HG03565 (cell line): ENCODE data around the gene ECT2L.

Experiments
- ATAC-seq: cut with Tn5 transposase; IDR thresholded peaks from one replicate; pipeline ENCODE4 v1.9.1; 2021; ENCODE audit warnings: mild to moderate bottlenecking, moderate library complexity; ENCODE audit not compliant: unreplicated experiment

Gene ECT2L

DNA sequence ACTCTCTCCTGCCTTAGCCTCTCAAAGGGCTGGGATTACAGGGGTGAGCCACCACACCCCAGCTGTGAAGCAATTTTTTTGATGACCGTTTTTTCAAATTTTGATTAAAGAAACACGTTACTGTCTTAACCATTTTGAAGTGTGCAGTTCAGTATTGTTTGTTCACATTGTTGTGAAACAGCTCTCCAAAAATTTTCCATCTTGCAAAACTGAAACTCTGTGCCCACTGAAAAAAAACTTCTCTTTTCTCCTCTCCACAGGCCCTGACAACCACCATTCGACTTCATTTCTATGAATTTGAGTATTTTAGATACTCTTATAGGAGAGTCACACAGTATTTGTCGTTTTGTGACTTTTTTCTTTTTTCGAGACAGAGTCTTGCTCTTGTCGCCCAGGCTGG lies 53.9 kb downstream of the ECT2L start:
- no peak for ATAC-seq

DNA sequence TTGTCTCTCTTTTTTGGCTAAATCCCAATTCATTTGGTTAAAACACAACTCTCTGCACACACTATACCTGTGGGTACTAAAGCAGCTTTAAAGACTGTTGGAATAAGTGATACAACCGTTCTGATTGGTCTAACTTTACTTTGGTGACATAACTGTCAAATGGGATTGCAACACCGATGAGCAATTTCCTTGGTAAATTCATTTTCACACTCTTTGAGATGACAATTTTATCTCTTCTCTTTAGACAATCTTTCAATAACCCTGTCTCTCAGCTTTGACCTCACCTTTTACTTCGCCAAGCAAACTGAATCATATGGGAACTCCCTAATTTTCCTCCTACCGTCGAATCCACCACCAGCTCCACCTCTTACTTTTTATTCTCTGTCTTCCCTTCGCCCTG lies 60.8 kb downstream of the ECT2L start:
- no peak for ATAC-seq

DNA sequence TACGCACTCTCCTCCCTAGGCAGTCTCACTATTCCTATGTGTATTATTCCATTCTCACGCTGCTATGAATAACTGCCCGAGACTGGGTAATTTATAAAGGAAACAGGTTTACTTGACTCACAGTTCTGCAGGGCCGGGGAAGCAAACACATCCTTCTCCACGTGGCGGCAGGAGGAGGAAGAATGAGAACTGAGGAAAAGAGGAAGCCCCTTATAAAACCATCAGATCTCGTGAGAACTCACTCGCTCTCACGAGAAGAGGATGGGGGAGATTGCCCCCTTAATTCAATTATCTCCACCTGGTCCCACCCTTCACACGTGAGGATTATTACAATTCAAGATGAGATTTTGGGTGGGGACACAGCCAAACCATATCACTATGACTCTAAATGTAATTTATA lies 61.9 kb downstream of the ECT2L start:
- no peak for ATAC-seq

DNA sequence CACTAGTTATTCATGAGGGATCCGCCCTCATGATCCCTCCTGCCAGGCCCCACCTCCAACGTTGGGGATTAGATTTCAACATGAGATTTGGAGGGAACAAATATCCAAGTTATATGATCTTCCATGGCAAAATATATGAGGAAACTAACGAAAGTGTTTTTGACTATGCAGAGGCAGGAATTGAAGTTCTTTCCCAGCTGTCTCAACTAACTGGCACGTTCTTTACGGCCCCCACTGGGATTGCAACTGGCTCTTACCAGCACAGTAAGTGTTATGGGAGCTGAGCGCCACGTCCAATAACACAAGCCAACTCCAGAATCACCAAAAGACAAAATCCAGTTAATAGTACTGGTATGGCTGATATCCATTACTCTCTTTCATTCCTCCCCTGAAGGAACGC lies 66.6 kb downstream of the ECT2L start:
- ATAC-seq = no peak

DNA sequence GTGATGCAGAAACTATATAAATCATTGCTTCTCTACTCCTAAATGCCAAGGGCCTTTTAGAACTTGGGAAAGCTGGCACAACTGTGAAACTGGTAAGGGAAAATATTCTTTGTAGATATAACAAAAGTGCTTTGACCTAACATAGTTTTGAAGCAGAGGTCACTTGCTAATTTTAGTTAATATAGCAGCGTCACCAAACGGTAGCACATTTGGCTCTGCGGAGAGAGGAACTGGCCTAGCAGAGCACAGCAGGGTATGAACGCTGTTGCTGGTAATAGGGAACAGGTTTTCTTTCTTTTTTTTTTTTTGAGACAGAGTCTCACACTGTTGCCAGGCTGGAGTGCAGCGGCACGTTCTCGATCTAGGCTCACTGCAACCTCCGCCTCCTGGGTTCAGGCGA lies 67.4 kb downstream of the ECT2L start:
- ATAC-seq = no peak

DNA sequence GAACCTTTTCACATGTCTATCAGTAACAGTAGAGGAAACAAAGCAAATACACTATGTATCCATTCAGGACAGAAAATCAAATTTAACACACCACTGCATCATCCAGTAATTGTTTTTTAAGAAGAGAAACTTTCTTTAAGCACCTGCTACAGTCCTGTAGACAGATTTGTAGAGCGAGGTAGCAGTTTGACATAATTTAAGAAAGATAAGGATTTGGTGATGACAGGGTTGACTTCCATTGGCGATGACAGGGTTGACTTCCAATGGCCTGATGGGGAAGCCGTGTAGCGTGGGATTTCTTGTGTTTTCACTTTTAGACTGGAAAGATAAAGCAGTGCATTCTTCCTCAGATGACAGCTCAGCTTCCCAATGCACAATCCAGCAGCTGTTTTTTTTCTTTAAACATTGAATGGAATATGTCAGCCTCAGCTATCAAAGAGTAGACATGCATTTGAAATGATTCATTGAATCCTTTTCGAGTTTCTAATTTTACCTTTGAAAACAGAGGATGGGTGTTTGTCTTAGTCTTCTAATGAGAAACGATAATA lies 68.5 kb downstream of the ECT2L start:
- ATAC-seq = no peak

DNA sequence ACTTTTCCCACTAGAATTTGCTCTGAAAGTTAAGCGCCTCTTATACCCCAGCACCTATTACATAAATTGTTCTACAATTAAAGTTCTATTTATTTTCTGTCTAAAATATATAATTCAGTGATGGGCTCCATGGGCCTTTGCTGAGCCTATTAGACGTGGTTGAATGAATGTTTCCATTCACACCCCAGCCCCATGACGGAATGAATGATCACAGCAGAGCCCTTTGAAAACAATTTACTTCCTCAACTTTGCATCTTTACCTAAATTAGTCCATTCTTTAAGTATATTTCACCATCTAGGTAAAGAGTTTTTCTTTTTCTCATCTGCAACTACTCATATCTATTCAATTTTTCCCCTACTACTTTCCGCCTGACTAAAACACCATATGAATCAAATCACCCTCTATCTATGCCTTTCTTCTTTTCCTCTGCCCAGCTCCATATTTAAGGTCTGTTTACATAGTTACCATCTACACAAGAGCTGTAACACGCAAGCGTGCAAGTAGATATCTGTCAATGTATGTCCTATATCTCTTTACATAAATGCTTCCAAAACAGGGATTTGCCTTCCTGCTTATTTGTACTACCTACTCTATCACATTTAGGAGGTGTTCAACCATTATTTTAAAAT lies 69.7 kb downstream of the ECT2L start:
- no peak for ATAC-seq

DNA sequence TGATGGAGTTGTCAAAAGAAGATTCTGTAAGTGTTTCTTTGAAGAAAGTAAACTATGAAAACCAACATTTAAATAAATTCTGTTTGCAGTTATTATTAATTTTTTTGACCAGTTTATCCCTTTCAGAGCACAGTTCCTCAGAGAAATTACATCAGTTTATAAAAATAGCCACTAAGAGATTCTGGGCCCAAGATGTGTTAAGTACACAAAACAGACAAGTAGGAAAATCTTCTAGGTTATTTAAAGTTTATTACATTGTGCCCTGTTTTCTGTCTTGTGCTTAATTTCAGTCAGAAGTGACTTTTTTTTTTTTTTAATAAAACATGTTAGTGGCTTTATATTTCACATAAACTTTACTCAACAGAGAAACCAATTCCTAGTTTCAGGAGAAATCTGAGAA lies 72.3 kb downstream of the ECT2L start:
- ATAC-seq = no peak

DNA sequence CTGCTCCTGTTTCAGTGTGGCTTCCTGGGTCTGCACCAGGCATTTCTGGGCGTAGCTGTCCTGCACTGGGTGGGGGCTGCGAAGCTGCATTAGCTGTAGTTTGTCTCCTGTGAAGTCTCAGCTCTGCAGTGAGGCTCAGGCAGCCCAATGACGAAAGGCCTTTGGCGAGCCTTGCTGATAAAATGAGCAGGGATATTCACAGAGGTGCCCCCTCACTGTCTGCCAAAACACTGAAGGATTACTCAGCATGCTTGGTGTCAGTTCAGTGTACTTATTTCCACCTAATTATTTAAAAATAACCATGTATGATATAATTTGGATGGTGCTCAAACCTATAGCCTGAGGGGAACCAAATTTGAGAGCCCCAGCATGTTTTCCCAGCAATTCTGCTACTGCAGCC lies 73.5 kb downstream of the ECT2L start:
- ATAC-seq = no peak

DNA sequence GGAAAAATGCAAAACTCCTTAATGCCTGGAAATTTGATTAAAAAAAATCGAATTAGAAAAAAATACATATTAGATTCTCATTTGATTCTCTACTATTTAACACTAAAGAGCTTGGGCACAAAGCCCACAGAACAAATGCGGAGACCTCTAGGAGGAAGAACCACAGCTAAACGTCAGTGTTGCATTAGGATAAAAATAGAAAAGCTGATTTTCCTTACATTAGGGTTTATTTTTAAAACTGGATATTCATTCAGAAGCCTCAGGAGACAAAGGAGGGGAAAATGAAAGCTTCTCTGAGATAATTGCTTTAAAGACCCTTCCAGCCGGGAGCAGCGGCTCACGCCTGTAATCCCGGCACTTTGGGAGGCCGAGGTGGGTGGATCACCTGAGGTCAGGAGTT lies 77.3 kb downstream of the ECT2L start:
- ATAC-seq = no peak

DNA sequence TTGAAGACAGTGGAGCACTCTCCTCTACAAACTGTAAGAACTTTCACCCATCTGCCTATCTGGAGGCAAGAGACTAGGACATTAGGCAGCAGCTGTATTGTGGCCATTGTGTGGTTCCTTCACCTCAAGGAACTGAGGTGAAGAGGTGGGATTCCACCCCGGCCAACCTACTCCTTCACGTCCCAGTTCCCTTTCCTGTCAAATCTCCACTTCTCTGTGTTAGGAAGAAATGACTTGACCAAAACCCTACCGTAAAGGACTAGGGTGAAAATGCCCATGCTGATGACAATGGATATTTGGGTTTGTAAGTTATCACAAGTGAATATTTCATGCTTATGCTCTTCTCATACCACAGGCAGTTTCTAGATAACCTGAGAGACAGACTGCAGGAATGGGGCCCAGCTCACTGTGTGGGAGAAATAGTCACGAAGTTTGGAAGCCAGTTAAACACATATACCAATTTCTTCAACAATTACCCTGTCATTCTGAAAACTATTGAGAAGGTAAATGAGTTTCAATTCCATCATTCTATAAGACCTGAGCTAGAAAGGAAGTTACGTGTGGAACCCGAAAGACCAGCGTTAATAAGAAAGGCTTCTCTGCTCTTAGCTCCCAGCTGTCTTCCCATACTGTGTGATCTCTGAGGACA lies 86.6 kb downstream of the ECT2L start:
- peak; percentile 60 for ATAC-seq

DNA sequence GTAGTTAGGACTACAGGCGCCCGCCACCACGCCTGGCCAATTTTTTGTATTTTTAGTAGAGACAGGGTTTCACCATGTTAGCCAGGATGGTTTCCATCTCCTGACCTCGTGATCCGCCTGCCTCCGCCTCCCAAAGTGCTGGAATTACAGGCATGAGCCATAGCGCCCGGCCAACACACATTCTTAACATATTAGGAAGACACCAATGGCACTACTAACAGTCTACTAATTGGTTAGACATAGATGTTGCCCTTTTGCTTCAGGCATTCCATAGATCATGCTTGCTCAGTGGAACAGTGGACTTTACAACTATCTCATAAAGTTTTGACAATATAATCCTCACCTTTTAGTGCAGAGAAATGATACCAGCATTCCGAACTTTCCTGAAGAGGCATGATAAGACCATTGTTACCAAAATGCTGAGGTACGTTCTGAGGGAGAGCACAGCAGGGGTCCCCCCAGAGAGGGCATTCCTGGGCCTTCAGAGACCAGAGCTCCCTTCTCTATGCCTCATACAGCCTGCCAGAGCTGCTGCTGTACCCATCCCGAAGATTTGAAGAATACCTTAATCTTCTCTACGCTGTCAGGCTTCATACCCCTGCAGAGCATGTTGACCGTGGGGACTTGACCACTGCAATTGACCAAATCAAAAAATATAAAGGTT lies 89.4 kb downstream of the ECT2L start:
- no peak for ATAC-seq

DNA sequence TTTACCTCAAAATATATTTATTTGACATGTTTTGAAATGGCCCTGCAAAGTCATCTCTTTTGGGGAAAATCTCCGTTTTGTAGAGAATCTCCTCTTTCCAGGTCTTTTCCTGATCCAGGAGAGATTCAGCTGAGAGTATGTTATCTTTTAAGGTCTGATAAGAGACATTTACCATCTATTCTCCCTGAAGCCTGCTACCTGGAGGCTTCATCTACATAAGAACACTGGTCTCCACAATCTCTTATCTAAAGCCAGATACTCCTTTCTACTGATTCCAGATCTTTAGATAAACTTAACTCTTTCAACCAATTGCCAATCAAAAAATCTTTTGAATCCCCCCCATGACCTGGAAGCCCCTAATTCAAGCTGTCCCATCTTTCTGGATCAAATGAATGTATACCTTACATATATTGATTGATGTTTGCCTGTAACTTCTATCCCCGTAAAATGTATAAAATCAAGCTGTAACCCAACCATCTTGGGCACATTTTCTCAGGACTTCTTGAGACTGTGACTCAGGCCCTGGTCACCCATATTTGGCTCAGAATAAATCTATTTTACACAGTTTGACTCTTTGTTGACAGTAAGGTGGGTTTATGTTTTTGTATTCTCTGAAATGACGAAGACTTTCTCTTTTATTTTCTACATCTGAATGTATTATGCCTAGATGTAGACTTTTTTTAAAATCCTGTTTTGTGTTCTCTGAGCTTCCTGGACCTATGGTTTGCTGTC lies 95.5 kb downstream of the ECT2L start:
- ATAC-seq = no peak

DNA sequence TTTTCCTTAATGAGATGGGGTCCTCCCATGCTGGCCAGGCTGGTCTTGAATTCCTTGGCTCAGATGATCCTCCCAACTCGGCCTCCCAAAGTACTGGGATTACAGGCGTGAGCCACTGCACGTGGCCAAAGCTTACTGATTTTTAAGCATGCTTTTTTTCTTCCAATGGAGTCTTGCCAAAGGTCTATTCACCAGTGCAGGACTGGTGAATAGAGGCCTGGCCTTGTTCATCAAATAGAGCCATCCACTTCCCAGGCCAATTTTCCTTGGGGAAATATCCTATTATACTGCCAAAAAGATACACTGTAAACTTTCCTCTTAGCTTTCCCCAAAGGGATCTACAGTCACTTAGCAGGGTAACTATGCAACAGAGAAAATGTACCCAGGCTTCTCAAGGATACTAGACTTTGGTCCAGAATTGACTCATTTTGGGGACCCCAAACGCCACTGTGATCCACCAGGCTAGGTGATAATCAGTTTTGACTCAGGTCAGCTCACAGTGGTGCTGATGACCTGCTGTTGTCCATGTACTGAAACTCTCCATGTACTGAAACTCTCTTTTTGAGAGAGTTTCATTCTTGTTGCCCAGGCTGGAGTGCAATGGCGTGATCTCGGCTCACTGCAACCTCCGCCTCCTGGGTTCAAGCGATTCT lies 100.3 kb downstream of the ECT2L start:
- no peak for ATAC-seq

DNA sequence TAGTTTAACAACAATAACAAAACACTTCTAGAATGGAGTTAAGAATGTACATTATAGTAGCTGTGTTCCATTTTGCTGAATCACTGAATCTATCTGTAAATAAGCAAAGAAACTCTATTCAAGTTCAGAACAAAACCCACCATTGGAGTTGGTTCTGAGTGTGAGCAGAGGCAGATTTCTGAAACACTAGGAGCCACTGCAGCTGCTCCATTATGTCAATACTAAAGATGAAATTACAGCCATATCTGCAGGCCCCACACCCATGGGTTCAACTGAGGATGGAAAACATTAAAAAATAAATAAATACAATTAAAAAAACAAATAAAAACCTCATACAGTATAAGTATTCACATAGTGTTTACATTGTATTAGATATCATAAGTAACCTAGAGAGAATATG lies 101.1 kb downstream of the ECT2L start:
- no peak for ATAC-seq

DNA sequence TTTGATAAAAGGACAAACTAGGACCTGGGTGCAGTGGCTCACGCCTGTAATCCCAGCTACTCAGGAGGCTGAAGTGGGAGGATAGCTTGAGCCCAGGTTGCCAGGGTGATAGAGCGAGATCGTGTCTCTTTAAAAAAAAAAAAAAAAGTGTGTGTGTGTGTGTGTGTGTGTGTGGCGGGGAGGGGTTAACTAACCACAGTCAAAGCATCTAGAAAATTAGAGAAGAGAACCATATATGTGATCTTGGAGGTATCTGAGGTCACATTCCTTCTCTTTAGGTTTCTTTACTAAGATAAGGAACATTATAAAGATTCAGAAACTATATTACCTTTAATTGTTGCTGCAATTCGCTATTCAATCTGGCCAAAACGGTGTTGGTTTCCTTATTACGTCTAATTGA lies 111.3 kb downstream of the ECT2L start:
- ATAC-seq = no peak

DNA sequence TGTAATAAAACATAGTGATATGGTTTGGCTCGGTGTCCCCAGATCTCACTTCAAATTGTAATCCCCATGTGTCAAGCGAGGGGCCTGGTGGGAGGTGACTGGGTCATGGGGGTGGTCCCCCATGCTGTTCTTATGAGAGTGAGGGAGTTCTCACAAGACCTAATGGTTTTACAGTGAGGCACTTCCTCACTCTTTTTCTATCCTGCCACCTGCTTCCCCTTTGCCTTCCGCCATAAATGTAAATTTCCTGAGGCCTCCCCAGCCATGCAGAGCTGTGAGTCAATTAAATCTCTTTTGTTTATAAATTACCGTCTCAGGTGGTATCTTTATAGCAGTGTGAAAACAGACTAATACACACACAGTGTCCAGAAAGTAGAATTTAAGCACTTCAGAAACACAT lies 113.6 kb downstream of the ECT2L start:
- ATAC-seq = no peak

DNA sequence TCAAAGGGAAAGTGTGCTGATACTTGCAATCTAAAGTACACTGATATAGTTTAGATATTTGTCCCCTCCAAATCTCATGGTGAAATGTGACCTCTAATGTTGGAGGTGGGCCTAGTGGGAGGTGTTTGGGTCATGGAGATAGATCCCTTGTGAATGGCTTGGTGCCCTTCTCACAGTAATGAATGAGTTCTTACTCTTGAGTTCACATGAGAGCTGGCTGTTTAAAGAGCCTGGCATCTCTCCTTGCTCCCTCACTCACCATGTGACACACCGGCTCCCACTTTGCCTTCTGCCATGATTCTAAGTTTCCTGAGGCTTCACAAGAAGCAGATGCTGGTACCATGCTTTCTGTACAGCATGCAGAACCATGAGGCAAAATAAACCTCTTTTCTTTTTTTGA lies 114.1 kb downstream of the ECT2L start:
- no peak for ATAC-seq

DNA sequence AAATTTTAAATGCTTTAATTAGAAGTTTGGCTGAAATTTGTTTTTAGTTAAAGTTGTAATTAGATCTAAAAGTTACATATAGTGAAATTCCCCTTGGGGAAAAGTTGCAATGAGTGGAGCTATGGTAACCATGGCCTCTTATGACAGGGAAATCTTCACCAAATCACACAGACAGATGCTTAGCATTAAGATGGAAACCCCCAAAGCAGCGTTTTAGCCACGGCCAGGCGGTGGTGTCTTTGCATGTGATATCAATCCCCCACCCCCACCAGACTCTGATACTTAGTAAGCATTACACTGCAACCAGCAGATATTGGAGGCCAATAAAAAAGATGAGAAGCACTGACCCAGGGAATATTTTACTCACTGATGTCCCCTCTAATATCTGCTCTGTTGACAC lies 116.4 kb downstream of the ECT2L start:
- ATAC-seq = no peak

DNA sequence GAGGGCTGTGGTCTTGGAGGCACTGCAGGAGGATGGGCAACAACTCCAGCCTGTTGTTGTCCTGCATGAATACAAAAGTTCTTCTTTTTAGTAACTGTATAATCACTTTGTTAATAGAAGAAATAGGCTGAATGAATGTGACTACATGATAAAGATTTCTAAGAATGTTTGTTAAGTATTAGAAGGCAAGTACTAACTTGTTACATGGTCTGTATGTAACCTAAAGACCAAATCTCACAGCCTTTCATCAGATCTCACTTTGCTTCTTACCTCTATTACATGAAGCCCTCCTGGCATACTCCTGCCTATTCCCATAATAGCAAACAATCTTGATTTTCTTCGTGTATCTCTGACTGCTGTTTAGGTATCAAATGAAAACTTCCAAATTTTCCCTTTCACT lies 118.8 kb downstream of the ECT2L start:
- no peak for ATAC-seq

DNA sequence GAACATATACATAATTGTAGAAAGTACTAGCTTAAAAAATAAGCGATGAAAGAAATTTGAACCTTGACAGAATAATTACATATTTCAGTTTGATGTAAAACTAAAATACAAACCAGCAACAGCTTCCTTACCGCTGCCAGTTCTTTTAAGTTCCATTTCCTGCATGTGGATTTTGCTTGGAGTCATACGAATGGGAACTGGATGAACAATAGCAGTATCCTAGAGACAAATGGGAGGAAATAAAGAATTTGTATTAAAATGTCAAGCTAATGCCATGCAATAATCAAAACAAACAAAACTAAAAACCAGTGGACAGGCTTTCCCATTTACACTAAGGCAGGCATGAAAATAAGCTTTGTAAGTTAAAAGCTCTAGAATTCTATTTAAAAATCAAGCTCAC lies 125.0 kb downstream of the ECT2L start:
- no peak for ATAC-seq
